Measurements from ENCODE around the gene WDR27.
"Not testable (repeated sequence)": the region's sequence is repeated elsewhere in the genome, so short reads cannot be mapped to it uniquely, and the experiment has no call there.

The WDR27 gene

GRCh38 chr6:169647637-169648036 lies 54.2 kb downstream of the WDR27 start:
- Histone ChIP-seq H3K36me3 (ENCODE audit: insufficient read depth, low read length) (no peaks in the 10 kb centered on the region), H3K4me2 (ENCODE audit: low read length) (no peak overlapping the region), H3K9me3 (replicated peaks; ENCODE audit: low read length) (no peaks in the 10 kb centered on the region), H3K9ac (ENCODE audit: low read depth, low read length) (no peak overlapping the region), H3K4me3 (ENCODE audit: low read length) (no peak overlapping the region), H3K27me3 (ENCODE audit: control insufficient read depth, insufficient read depth, low read length) (no peaks in the 10 kb centered on the region), H3K4me1 (ENCODE audit: control insufficient read depth, insufficient read depth, low read length) (no peaks in the 10 kb centered on the region)

GRCh38 chr6:169646906-169647567 lies 54.8 kb downstream of the WDR27 start:
- no peaks in the 10 kb centered on the region for H3K9me3 ChIP-seq (replicated peaks; ENCODE audit: low read length)
- H3K4me3 ChIP-seq (ENCODE audit: low read length): no peak overlapping the region
- H3K4me1 ChIP-seq (ENCODE audit: control insufficient read depth, insufficient read depth, low read length): no peaks in the 10 kb centered on the region
- no peak overlapping the region for H3K4me2 ChIP-seq (ENCODE audit: low read length)
- H3K36me3 ChIP-seq (ENCODE audit: insufficient read depth, low read length): no peaks in the 10 kb centered on the region
- H3K27me3 ChIP-seq (ENCODE audit: control insufficient read depth, insufficient read depth, low read length): no peaks in the 10 kb centered on the region
- H3K9ac ChIP-seq (ENCODE audit: low read depth, low read length): no peak overlapping the region

GRCh38 chr6:169645459-169645858 lies 56.4 kb downstream of the WDR27 start:
- not testable (repeated sequence) for H3K9ac ChIP-seq (ENCODE audit: low read depth, low read length); H3K36me3 ChIP-seq (ENCODE audit: insufficient read depth, low read length); H3K4me3 ChIP-seq (ENCODE audit: low read length); H3K9me3 ChIP-seq (replicated peaks; ENCODE audit: low read length); H3K27me3 ChIP-seq (ENCODE audit: control insufficient read depth, insufficient read depth, low read length); H3K4me1 ChIP-seq (ENCODE audit: control insufficient read depth, insufficient read depth, low read length); H3K4me2 ChIP-seq (ENCODE audit: low read length)

GRCh38 chr6:169643521-169643920 lies 58.3 kb downstream of the WDR27 start:
- H3K9me3 ChIP-seq (replicated peaks; ENCODE audit: low read length): no peaks in the 10 kb centered on the region
- H3K4me2 ChIP-seq (ENCODE audit: low read length): no peak overlapping the region
- no peaks in the 10 kb centered on the region for H3K36me3 ChIP-seq (ENCODE audit: insufficient read depth, low read length)
- H3K4me3 ChIP-seq (ENCODE audit: low read length): no peak overlapping the region
- H3K27me3 ChIP-seq (ENCODE audit: control insufficient read depth, insufficient read depth, low read length): no peaks in the 10 kb centered on the region
- H3K9ac ChIP-seq (ENCODE audit: low read depth, low read length): no peak overlapping the region
- no peaks in the 10 kb centered on the region for H3K4me1 ChIP-seq (ENCODE audit: control insufficient read depth, insufficient read depth, low read length)

- Histone ChIP-seq H3K27me3 (ENCODE audit: control insufficient read depth, insufficient read depth, low read length) (no peaks in the 10 kb centered on the region), H3K4me1 (ENCODE audit: control insufficient read depth, insufficient read depth, low read length) (no peaks in the 10 kb centered on the region), H3K4me3 (ENCODE audit: low read length) (no peak overlapping the region), H3K4me2 (ENCODE audit: low read length) (no peak overlapping the region), H3K9me3 (replicated peaks; ENCODE audit: low read length) (no peaks in the 10 kb centered on the region), H3K36me3 (ENCODE audit: insufficient read depth, low read length) (no peaks in the 10 kb centered on the region), H3K9ac (ENCODE audit: low read depth, low read length) (no peak overlapping the region)
Observed at GRCh38 chr6:169642455-169642854, 59.4 kb downstream of the WDR27 start.

- Histone ChIP-seq H3K4me1 (ENCODE audit: control insufficient read depth, insufficient read depth, low read length) (no peaks in the 10 kb centered on the region), H3K9ac (ENCODE audit: low read depth, low read length) (no peak overlapping the region), H3K4me2 (ENCODE audit: low read length) (no peak overlapping the region), H3K9me3 (replicated peaks; ENCODE audit: low read length) (no peaks in the 10 kb centered on the region), H3K27me3 (ENCODE audit: control insufficient read depth, insufficient read depth, low read length) (no peaks in the 10 kb centered on the region), H3K36me3 (ENCODE audit: insufficient read depth, low read length) (no peaks in the 10 kb centered on the region), H3K4me3 (ENCODE audit: low read length) (no peak overlapping the region)
Observed at GRCh38 chr6:169641461-169642085, 60.3 kb downstream of the WDR27 start.

- H3K4me1 ChIP-seq (ENCODE audit: control insufficient read depth, insufficient read depth, low read length): no peaks in the 10 kb centered on the region
- H3K9me3 ChIP-seq (replicated peaks; ENCODE audit: low read length): no peaks in the 10 kb centered on the region
- no peaks in the 10 kb centered on the region for H3K27me3 ChIP-seq (ENCODE audit: control insufficient read depth, insufficient read depth, low read length)
- H3K36me3 ChIP-seq (ENCODE audit: insufficient read depth, low read length): no peaks in the 10 kb centered on the region
- H3K9ac ChIP-seq (ENCODE audit: low read depth, low read length): no peak overlapping the region
- H3K4me3 ChIP-seq (ENCODE audit: low read length): no peak overlapping the region
- no peak overlapping the region for H3K4me2 ChIP-seq (ENCODE audit: low read length)
Observed at GRCh38 chr6:169640983-169641382, 60.8 kb downstream of the WDR27 start.

- H3K4me2 ChIP-seq (ENCODE audit: low read length): no peak overlapping the region
- no peaks in the 10 kb centered on the region for H3K27me3 ChIP-seq (ENCODE audit: control insufficient read depth, insufficient read depth, low read length)
- no peaks in the 10 kb centered on the region for H3K9me3 ChIP-seq (replicated peaks; ENCODE audit: low read length)
- no peak overlapping the region for H3K4me3 ChIP-seq (ENCODE audit: low read length)
- H3K36me3 ChIP-seq (ENCODE audit: insufficient read depth, low read length): no peaks in the 10 kb centered on the region
- no peak overlapping the region for H3K9ac ChIP-seq (ENCODE audit: low read depth, low read length)
- no peaks in the 10 kb centered on the region for H3K4me1 ChIP-seq (ENCODE audit: control insufficient read depth, insufficient read depth, low read length)
Observed at GRCh38 chr6:169640351-169640852, 61.4 kb downstream of the WDR27 start.

GRCh38 chr6:169639653-169640278 lies 62.1 kb downstream of the WDR27 start:
- no peaks in the 10 kb centered on the region for H3K4me1 ChIP-seq (ENCODE audit: control insufficient read depth, insufficient read depth, low read length)
- H3K36me3 ChIP-seq (ENCODE audit: insufficient read depth, low read length): no peaks in the 10 kb centered on the region
- H3K27me3 ChIP-seq (ENCODE audit: control insufficient read depth, insufficient read depth, low read length): no peaks in the 10 kb centered on the region
- no peaks in the 10 kb centered on the region for H3K9me3 ChIP-seq (replicated peaks; ENCODE audit: low read length)
- no peak overlapping the region for H3K9ac ChIP-seq (ENCODE audit: low read depth, low read length)
- no peak overlapping the region for H3K4me2 ChIP-seq (ENCODE audit: low read length)
- H3K4me3 ChIP-seq (ENCODE audit: low read length): no peak overlapping the region

- H3K4me1 ChIP-seq (ENCODE audit: control insufficient read depth, insufficient read depth, low read length): no peaks in the 10 kb centered on the region
- H3K9me3 ChIP-seq (replicated peaks; ENCODE audit: low read length): no peaks in the 10 kb centered on the region
Observed at GRCh38 chr6:169638915-169639314, 62.9 kb downstream of the WDR27 start.

GRCh38 chr6:169638388-169638787 lies 63.4 kb downstream of the WDR27 start:
- Histone ChIP-seq H3K9ac (ENCODE audit: low read depth, low read length) (no peak overlapping the region), H3K36me3 (ENCODE audit: insufficient read depth, low read length) (no peaks in the 10 kb centered on the region), H3K27me3 (ENCODE audit: control insufficient read depth, insufficient read depth, low read length) (no peaks in the 10 kb centered on the region), H3K4me1 (ENCODE audit: control insufficient read depth, insufficient read depth, low read length) (no peaks in the 10 kb centered on the region), H3K9me3 (replicated peaks; ENCODE audit: low read length) (no peaks in the 10 kb centered on the region), H3K4me3 (ENCODE audit: low read length) (no peak overlapping the region), H3K4me2 (ENCODE audit: low read length) (no peak overlapping the region)

More at GRCh38 chr6:169638915-169639314, 62.9 kb downstream of the WDR27 start:
- Histone ChIP-seq H3K36me3 (ENCODE audit: insufficient read depth, low read length) (no peaks in the 10 kb centered on the region), H3K9ac (ENCODE audit: low read depth, low read length) (no peak overlapping the region), H3K4me2 (ENCODE audit: low read length) (no peak overlapping the region), H3K27me3 (ENCODE audit: control insufficient read depth, insufficient read depth, low read length) (no peaks in the 10 kb centered on the region), H3K4me3 (ENCODE audit: low read length) (no peak overlapping the region)

Measured in skeletal muscle satellite cell (primary cell).